ENCODE results near the gene BANF2. TPM values are rescaled to one million over a fixed set of nuclear protein-coding genes. Genes with fewer than 3 reads are reported as not detected.
"Not testable (repeated sequence)": the region's sequence is repeated elsewhere in the genome, so short reads cannot be mapped to it uniquely, and the experiment has no call there.

The BANF2 gene
- total RNA-seq, 2 experiments from 2014 or later: not detected

GRCh38 chr20:17693444-17694001, 6.2 kb upstream of the BANF2 start:
- ATAC-seq: no peak
- no peak for DNase-seq
- Mint-ChIP-seq H3K27ac (no peak overlapping the region), H3K27me3 (peaks cover 46% of the 10 kb centered on the region), H3K4me1 (no peaks in the 10 kb centered on the region), H3K9me3 (ENCODE audit: low read depth) (no peaks in the 10 kb centered on the region), H3K36me3 (no peaks in the 10 kb centered on the region), H3K4me3 (no peak overlapping the region)
- CTCF ChIA-PET: no interaction called here

- Mint-ChIP-seq H3K36me3 (no peaks in the 10 kb centered on the region), H3K4me3 (no peak overlapping the region), H3K4me1 (no peaks in the 10 kb centered on the region), H3K27me3 (peaks cover 35% of the 10 kb centered on the region), H3K9me3 (ENCODE audit: low read depth) (no peaks in the 10 kb centered on the region), H3K27ac (no peak overlapping the region)
- CTCF ChIA-PET: interaction anchor here (1.2 kb wide), 1 partner anchor 12 kb away, joined by 4 read pairs; the partner anchor contains the start of gene RRBP1
- ATAC-seq (no peak), DNase-seq (no peak)
Observed at GRCh38 chr20:17694767-17695166, 5.0 kb upstream of the BANF2 start.

GRCh38 chr20:17696287-17696686, 3.5 kb upstream of the BANF2 start:
- no peaks in the 10 kb centered on the region for H3K4me1 Mint-ChIP-seq
- no peaks in the 10 kb centered on the region for H3K9me3 Mint-ChIP-seq (ENCODE audit: low read depth)
- DNase-seq (no peak), ATAC-seq (no peak)
- no peaks in the 10 kb centered on the region for H3K36me3 Mint-ChIP-seq
- no peak overlapping the region for H3K27ac Mint-ChIP-seq
- CTCF ChIA-PET: no interaction called here
- H3K27me3 Mint-ChIP-seq: peaks cover 23% of the 10 kb centered on the region
- no peak overlapping the region for H3K4me3 Mint-ChIP-seq

GRCh38 chr20:17697171-17697570, 2.6 kb upstream of the BANF2 start:
- Mint-ChIP-seq H3K4me3 (no peak overlapping the region), H3K9me3 (ENCODE audit: low read depth) (no peaks in the 10 kb centered on the region), H3K27ac (no peak overlapping the region), H3K27me3 (peaks cover 16% of the 10 kb centered on the region), H3K36me3 (no peaks in the 10 kb centered on the region), H3K4me1 (no peaks in the 10 kb centered on the region)
- CTCF ChIA-PET: no interaction called here
- no peak for ATAC-seq
- no peak for DNase-seq

GRCh38 chr20:17698384-17698783, 1.4 kb upstream of the BANF2 start:
- Mint-ChIP-seq H3K27ac (no peak overlapping the region), H3K4me1 (no peaks in the 10 kb centered on the region), H3K9me3 (ENCODE audit: low read depth) (no peaks in the 10 kb centered on the region), H3K4me3 (no peak overlapping the region), H3K36me3 (no peaks in the 10 kb centered on the region), H3K27me3 (peaks cover 8% of the 10 kb centered on the region)
- DNase-seq (no peak), ATAC-seq (no peak)
- CTCF ChIA-PET: interaction anchor here (0.7 kb wide), 1 partner anchor 16 kb away, joined by 4 read pairs; the partner anchor contains the start of gene RRBP1

GRCh38 chr20:17700637-17701036, 871 bp downstream of the BANF2 start:
- ATAC-seq (no peak), DNase-seq (no peak)
- Mint-ChIP-seq H3K36me3 (no peaks in the 10 kb centered on the region), H3K9me3 (ENCODE audit: low read depth) (no peaks in the 10 kb centered on the region), H3K27ac (no peak overlapping the region), H3K4me3 (no peak overlapping the region), H3K27me3 (peaks cover 1% of the 10 kb centered on the region), H3K4me1 (no peaks in the 10 kb centered on the region)
- CTCF ChIA-PET: interaction anchor here (1.7 kb wide), 1 partner anchor 18 kb away, joined by 4 read pairs; the partner anchor contains the start of gene RRBP1

- no peak for DNase-seq
- ATAC-seq: no peak
- H3K36me3 Mint-ChIP-seq: no peaks in the 10 kb centered on the region
- no peaks in the 10 kb centered on the region for H3K4me1 Mint-ChIP-seq
- CTCF ChIA-PET: interaction anchor here (0.6 to 1.2 kb wide), 2 partner anchors 19 to 127 kb away, joined by 3 read pairs; no protein-coding TSS in a partner anchor
- H3K9me3 Mint-ChIP-seq (ENCODE audit: low read depth): no peaks in the 10 kb centered on the region
- H3K27ac Mint-ChIP-seq: no peak overlapping the region
- H3K4me3 Mint-ChIP-seq: no peak overlapping the region
- H3K27me3 Mint-ChIP-seq: no peaks in the 10 kb centered on the region
Observed at GRCh38 chr20:17701826-17702225, 2.1 kb downstream of the BANF2 start.

GRCh38 chr20:17704589-17705317, 5.0 kb downstream of the BANF2 start:
- Mint-ChIP-seq H3K4me1 (no peaks in the 10 kb centered on the region), H3K27me3 (no peaks in the 10 kb centered on the region), H3K36me3 (no peaks in the 10 kb centered on the region), H3K27ac (no peak overlapping the region), H3K9me3 (ENCODE audit: low read depth) (no peaks in the 10 kb centered on the region), H3K4me3 (no peak overlapping the region)
- DNase-seq: no peak
- CTCF ChIA-PET: no interaction called here
- no peak for ATAC-seq

GRCh38 chr20:17705916-17706315, 6.2 kb downstream of the BANF2 start:
- no peak overlapping the region for H3K4me3 Mint-ChIP-seq
- CTCF ChIA-PET: interaction anchor here (1.1 kb wide), 1 partner anchor 23 kb away, joined by 3 read pairs; no protein-coding TSS in a partner anchor
- H3K9me3 Mint-ChIP-seq (ENCODE audit: low read depth): no peaks in the 10 kb centered on the region
- no peaks in the 10 kb centered on the region for H3K4me1 Mint-ChIP-seq
- DNase-seq (no peak), ATAC-seq (no peak)
- no peaks in the 10 kb centered on the region for H3K36me3 Mint-ChIP-seq
- no peaks in the 10 kb centered on the region for H3K27me3 Mint-ChIP-seq
- no peak overlapping the region for H3K27ac Mint-ChIP-seq

GRCh38 chr20:17706632-17707031, 6.9 kb downstream of the BANF2 start:
- no peaks in the 10 kb centered on the region for H3K9me3 Mint-ChIP-seq (ENCODE audit: low read depth)
- CTCF ChIA-PET: interaction anchor here (1.1 kb wide), 1 partner anchor 24 kb away, joined by 3 read pairs; no protein-coding TSS in a partner anchor
- H3K27me3 Mint-ChIP-seq: no peaks in the 10 kb centered on the region
- no peak for DNase-seq
- no peaks in the 10 kb centered on the region for H3K4me1 Mint-ChIP-seq
- H3K4me3 Mint-ChIP-seq: no peak overlapping the region
- no peak overlapping the region for H3K27ac Mint-ChIP-seq
- no peaks in the 10 kb centered on the region for H3K36me3 Mint-ChIP-seq
- no peak for ATAC-seq

- ATAC-seq; H3K4me1 Mint-ChIP-seq; DNase-seq; H3K4me3 Mint-ChIP-seq; H3K27me3 Mint-ChIP-seq; H3K36me3 Mint-ChIP-seq; H3K9me3 Mint-ChIP-seq (ENCODE audit: low read depth); H3K27ac Mint-ChIP-seq; CTCF ChIA-PET: not testable (repeated sequence)
Observed at GRCh38 chr20:17707951-17708350, 8.2 kb downstream of the BANF2 start.

GRCh38 chr20:17708675-17709360, 9.1 kb downstream of the BANF2 start:
- H3K9me3 Mint-ChIP-seq (ENCODE audit: low read depth): no peaks in the 10 kb centered on the region
- peaks cover 3% of the 10 kb centered on the region for H3K27me3 Mint-ChIP-seq
- no peak overlapping the region for H3K27ac Mint-ChIP-seq
- ATAC-seq: no peak
- CTCF ChIA-PET: interaction anchor here (1.2 kb wide), 1 partner anchor 26 kb away, joined by 3 read pairs; the partner anchor contains the start of gene RRBP1
- no peak overlapping the region for H3K4me3 Mint-ChIP-seq
- no peaks in the 10 kb centered on the region for H3K36me3 Mint-ChIP-seq
- no peaks in the 10 kb centered on the region for H3K4me1 Mint-ChIP-seq
- no peak for DNase-seq

GRCh38 chr20:17709361-17710293, 9.9 kb downstream of the BANF2 start:
- H3K9me3 Mint-ChIP-seq (ENCODE audit: low read depth): no peaks in the 10 kb centered on the region
- peaks cover 3% of the 10 kb centered on the region for H3K27me3 Mint-ChIP-seq
- CTCF ChIA-PET: interaction anchor here (1.2 kb wide), 1 partner anchor 27 kb away, joined by 3 read pairs; the partner anchor contains the start of gene RRBP1
- DNase-seq (no peak), ATAC-seq (no peak)
- H3K27ac Mint-ChIP-seq: no peak overlapping the region
- no peaks in the 10 kb centered on the region for H3K4me1 Mint-ChIP-seq
- H3K36me3 Mint-ChIP-seq: no peaks in the 10 kb centered on the region
- no peak overlapping the region for H3K4me3 Mint-ChIP-seq
